ENCODE results near the gene NECTIN1. TPM values are rescaled to one million over a fixed set of nuclear protein-coding genes. Genes with fewer than 3 reads are reported as not detected.

Gene NECTIN1
- total RNA-seq, 6 experiments from 2014 or later, result 4.3 to 8.4 (median 6.1) TPM

DNA sequence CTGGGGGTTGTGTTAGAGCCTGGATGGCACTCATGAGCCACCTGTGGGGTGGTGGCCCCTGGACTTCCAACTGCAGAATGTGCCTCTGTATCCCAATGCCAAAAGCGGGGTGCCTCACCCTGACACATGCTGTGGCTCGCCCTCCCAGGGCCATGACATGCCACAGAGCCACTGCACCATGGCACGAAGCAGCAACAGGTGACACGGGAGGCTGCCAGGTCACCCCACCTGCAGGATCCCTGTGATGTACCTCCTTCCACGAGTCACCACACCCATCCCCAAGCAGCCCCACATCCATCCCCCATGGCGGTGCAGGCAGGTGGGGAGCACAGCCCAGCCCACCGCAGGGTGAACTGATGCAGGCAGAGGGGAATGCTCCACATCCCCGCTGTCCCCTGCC, 14.8 kb downstream of the NECTIN1 start:
- intact Hi-C loops (cut with DNase I), result no loop called here
- Histone ChIP-seq H3K27ac (no peak overlapping the region), H3K4me3 (no peak overlapping the region), H3K36me3 (no peaks in the 10 kb centered on the region), H3K9me3 (no peaks in the 10 kb centered on the region), H3K27me3 (no peaks in the 10 kb centered on the region), H3K4me1 (peaks cover 0 to 35% (median 13%) of the 10 kb centered on the region in 4 donors)
- WGBS (ENCODE audit: insufficient coverage, low coverage, low lambda C conversion rate, missing lambda C conversion rate), result 80% methylated on average over 1 of the region's 8 CpGs
- no peak for TF ChIP-seq POLR2A (IDR thresholded peaks at IDR 0.05)
- TF ChIP-seq, protein P1, sequence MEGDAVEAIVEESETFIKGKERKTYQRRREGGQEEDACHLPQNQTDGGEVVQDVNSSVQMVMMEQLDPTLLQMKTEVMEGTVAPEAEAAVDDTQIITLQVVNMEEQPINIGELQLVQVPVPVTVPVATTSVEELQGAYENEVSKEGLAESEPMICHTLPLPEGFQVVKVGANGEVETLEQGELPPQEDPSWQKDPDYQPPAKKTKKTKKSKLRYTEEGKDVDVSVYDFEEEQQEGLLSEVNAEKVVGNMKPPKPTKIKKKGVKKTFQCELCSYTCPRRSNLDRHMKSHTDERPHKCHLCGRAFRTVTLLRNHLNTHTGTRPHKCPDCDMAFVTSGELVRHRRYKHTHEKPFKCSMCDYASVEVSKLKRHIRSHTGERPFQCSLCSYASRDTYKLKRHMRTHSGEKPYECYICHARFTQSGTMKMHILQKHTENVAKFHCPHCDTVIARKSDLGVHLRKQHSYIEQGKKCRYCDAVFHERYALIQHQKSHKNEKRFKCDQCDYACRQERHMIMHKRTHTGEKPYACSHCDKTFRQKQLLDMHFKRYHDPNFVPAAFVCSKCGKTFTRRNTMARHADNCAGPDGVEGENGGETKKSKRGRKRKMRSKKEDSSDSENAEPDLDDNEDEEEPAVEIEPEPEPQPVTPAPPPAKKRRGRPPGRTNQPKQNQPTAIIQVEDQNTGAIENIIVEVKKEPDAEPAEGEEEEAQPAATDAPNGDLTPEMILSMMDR (IDR thresholded peaks at IDR 0.05), result no peak
- no peak for ATAC-seq
- DNase-seq, result peak in 1 of 3 donors; percentile 33

DNA sequence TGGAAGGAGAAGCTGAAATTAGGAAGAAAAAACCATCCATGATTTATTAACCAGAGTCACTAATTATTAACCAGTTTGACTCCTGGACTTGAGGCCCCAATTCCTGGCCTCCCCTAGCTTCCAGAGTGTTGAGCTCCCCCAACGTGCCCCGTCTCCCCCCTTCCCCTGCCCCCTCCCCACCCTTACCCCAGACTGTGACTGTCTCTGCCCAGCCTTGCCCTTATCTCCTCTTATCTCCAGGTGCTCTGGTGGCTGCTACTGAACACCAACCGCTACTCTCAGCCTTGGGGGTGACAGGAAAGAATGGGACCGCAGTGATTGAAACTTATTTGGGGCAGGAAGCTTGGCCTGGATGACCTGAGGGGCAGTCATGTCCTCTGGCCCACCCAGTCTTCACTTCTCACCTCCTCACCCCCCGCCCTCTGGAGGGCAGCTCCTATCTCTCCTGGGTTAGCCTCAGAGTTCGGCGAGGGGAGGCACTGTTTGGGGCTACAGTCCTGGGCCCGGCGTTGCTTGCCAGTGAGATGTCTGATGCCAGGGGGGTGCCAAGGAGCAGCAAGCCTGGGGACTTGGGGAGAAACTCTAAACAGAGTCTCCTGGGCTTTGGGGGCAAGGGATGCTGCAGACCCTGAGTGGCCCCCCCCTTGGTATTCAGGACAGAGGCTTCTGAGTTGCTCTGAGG, 15.5 kb downstream of the NECTIN1 start:
- Histone ChIP-seq H3K4me1 (peaks cover 0 to 32% (median 13%) of the 10 kb centered on the region in 4 donors), H3K9me3 (no peaks in the 10 kb centered on the region), H3K4me3 (no peak overlapping the region), H3K36me3 (no peaks in the 10 kb centered on the region), H3K27ac (peak overlapping the region in 2 of 3 donors; percentile 64 to 67), H3K27me3 (no peaks in the 10 kb centered on the region)
- ATAC-seq, result peak; percentile 68 to 82 (median 77)
- intact Hi-C loops (cut with DNase I), result no loop called here
- peak in 1 of 3 donors; percentile 50 for DNase-seq
- TF ChIP-seq, protein P1 (IDR thresholded peaks at IDR 0.05), result no peak
- no peak for TF ChIP-seq POLR2A (IDR thresholded peaks at IDR 0.05)
- 59% methylated on average over 8 of the region's 9 CpGs for WGBS (ENCODE audit: insufficient coverage, low coverage, low lambda C conversion rate, missing lambda C conversion rate)

DNA sequence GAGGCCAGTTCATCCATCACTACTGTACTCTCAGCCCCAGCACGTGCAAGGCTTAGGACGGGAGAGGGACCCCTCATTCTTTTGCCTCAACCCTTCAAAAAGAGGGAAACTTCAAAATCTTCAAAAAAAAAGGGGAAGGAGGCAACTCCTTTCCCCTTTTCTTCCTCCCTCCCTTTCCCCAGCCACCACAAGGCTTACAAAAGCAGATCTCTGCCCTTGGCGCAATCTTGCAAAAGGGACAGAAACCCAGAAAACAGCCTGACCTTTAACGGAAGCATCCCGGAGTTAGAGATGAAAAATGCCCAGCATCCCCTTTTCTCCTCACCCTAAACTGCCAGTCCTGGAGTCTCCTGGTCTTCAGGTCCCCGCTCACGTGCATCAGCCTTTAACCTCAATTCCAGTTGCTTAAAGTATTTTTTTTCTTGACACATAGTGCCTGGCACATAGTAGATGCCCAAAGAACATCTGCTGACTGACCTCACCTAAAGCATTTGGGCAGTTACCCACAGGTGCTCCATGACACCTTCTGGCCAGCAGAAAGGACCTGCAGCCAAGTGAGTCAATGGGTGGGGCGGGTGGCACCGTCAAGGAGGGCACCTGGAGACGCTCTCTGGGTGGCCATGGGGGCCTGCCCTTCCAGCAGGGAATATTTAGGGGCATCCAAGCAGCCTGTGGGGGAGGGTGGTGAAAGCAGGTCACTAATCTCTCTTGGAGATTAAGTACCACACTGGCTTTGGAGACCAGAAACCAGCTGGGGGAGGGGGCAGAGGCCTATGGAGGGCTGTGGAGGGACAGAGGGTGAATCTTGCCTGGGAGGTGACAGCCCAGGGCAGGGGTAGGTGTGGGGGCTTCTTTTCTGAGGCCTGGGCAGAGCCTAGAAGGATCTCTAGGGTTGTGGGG, 16.3 kb downstream of the NECTIN1 start:
- no peak for TF ChIP-seq POLR2A (IDR thresholded peaks at IDR 0.05)
- TF ChIP-seq, protein P1 (IDR thresholded peaks at IDR 0.05), result no peak
- ATAC-seq (peak; percentile 41 to 54 (median 44)), DNase-seq (peak in 1 of 3 donors; percentile 50)
- Histone ChIP-seq H3K27ac (peak overlapping the region in 2 of 3 donors; percentile 64 to 67), H3K36me3 (no peaks in the 10 kb centered on the region), H3K9me3 (no peaks in the 10 kb centered on the region), H3K27me3 (no peaks in the 10 kb centered on the region), H3K4me3 (no peak overlapping the region), H3K4me1 (peaks cover 0 to 25% (median 10%) of the 10 kb centered on the region in 4 donors)
- 56% methylated on average over 9 of the region's 10 CpGs for WGBS (ENCODE audit: insufficient coverage, low coverage, low lambda C conversion rate, missing lambda C conversion rate)
- intact Hi-C loops (cut with DNase I), result no loop called here

DNA sequence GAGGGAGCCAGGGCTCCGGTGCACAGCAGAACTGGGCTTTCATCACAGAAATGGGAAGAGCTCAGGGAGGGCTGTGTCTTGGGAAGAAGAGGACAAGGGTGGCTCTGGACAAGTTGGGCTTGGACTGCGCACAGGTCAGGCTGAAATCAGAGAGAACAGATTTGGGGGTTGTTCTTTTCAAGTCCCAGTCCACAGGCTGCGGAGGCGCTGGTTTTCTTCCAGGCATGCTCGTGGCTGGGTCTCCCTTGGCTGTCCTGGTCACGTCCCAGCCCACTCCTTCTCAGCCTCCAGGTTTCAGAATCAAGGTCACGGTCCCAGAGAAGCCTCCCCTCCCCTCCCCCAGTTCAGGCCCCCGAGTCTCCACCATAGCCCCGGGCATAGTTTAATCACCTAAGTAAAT, 17.0 kb downstream of the NECTIN1 start:
- no peak overlapping the region for H3K4me3 ChIP-seq
- 75% methylated on average over 2 of the region's 9 CpGs for WGBS (ENCODE audit: insufficient coverage, low coverage, low lambda C conversion rate, missing lambda C conversion rate)
- DNase-seq, result peak in 1 of 3 donors; percentile 29

More for the DNA sequence above, 17.0 kb downstream of the NECTIN1 start:
- no peaks in the 10 kb centered on the region for H3K9me3 ChIP-seq
- no peak for ATAC-seq
- no peaks in the 10 kb centered on the region for H3K36me3 ChIP-seq
- H3K4me1 ChIP-seq, result peaks cover 0 to 18% (median 8%) of the 10 kb centered on the region in 4 donors
- no peak overlapping the region for H3K27ac ChIP-seq
- TF ChIP-seq, protein P1 (IDR thresholded peaks at IDR 0.05), result no peak
- TF ChIP-seq POLR2A (IDR thresholded peaks at IDR 0.05), result no peak
- intact Hi-C loops (cut with DNase I), result no loop called here
- no peaks in the 10 kb centered on the region for H3K27me3 ChIP-seq

Measured in right lobe of liver (tissue), 6 donors.